IMR-90 (cell line): ENCODE results near the gene FAT1. TPM values are rescaled to one million over a fixed set of nuclear protein-coding genes. Genes with fewer than 3 reads are reported as not detected.

Experiments
- ATAC-seq: fragments of 200-7000 bp; cut with Tn5 transposase; 2 replicates; pipeline ENCODE4 v1.9.1; 2020; ENCODE audit warnings: low read depth, mild to moderate bottlenecking, moderate library complexity
- BruUV-seq: library from RNA; stranded (reverse); fragments of 400-500 nt; replicated peaks from 2 replicates; lab custom pipeline; 2021; lab: Mats Ljungman, UMichigan
- CTCF ChIA-PET: fragments of 300-600 bp; formaldehyde crosslinking; extraction: SDS; loops from one replicate; lab custom pipeline; 2021; ENCODE audit warnings: antibody characterized with exemption; lab: Yijun Ruan, JAX
- POLR2A ChIA-PET: fragments of 300-600 bp; sonication (Branson Sonifier 250); formaldehyde crosslinking; loops from one replicate; lab custom pipeline; 2022; ENCODE audit warnings: antibody characterized with exemption; ENCODE audit not compliant: unreplicated experiment; lab: Charles Lee
- DNase-seq: peaks from one replicate; pipeline ENCODE4 v3.0.0; 2013
- H2AFZ ChIP-seq: replicated peaks from 2 replicates; pipeline ENCODE3; 2013; ENCODE audit warnings: low read length, mild to moderate bottlenecking; ENCODE audit not compliant: poor library complexity
- H2AK5ac ChIP-seq: 2 replicates; pipeline ENCODE4 v1.6.1; 2013; ENCODE audit warnings: low read depth, low read length, inconsistent platforms
- H2AK9ac ChIP-seq: replicated peaks from 2 replicates; pipeline ENCODE3; 2013; ENCODE audit warnings: mild to moderate bottlenecking, low read depth, low read length, moderate library complexity; ENCODE audit not compliant: poor library complexity
- H2BK120ac ChIP-seq: 2 replicates; pipeline ENCODE4 v1.6.1; 2013; ENCODE audit warnings: low read depth, low read length, inconsistent platforms
- H2BK15ac ChIP-seq: 3 replicates; pipeline ENCODE4 v1.6.1; 2013; ENCODE audit warnings: low read depth, low read length, inconsistent platforms
- H2BK20ac ChIP-seq: 2 replicates; pipeline ENCODE4 v1.6.1; 2013; ENCODE audit warnings: low read depth, mild to moderate bottlenecking, inconsistent platforms, low read length, moderate library complexity
- H2BK5ac ChIP-seq: 2 replicates; pipeline ENCODE4 v1.6.1; 2013; ENCODE audit warnings: mild to moderate bottlenecking, low read depth, low read length, inconsistent platforms; ENCODE audit not compliant: poor library complexity, severe bottlenecking
- H3K14ac ChIP-seq: replicated peaks from 2 replicates; pipeline ENCODE4 v1.6.1; 2013; ENCODE audit warnings: low read depth, low read length, inconsistent platforms
- H3K18ac ChIP-seq: 2 replicates; pipeline ENCODE4 v1.6.1; 2013; ENCODE audit warnings: low read depth, low read length, control low read depth
- H3K23ac ChIP-seq: 2 replicates; pipeline ENCODE4 v1.6.1; 2013; ENCODE audit warnings: low read depth, low read length, inconsistent platforms
- H3K27ac ChIP-seq: 2 replicates; pipeline ENCODE4 v1.5.1; 2013; ENCODE audit warnings: mild to moderate bottlenecking, control low read depth, low read length; ENCODE audit not compliant: insufficient read depth
- H3K27me3 ChIP-seq: 2 replicates; pipeline ENCODE4 v1.6.1; 2013; ENCODE audit warnings: low read length; ENCODE audit not compliant: control insufficient read depth, insufficient read depth
- H3K36me3 ChIP-seq: 2 replicates; pipeline ENCODE4 v1.6.1; 2013; ENCODE audit warnings: low read length, mixed read lengths; ENCODE audit not compliant: control insufficient read depth, insufficient read depth
- H3K4ac ChIP-seq: 2 replicates; pipeline ENCODE4 v1.6.1; 2013; ENCODE audit warnings: low read depth, low read length, inconsistent platforms
- H3K4me1 ChIP-seq: 2 replicates; pipeline ENCODE4 v1.6.1; 2013; ENCODE audit warnings: low read length, mixed read lengths; ENCODE audit not compliant: control insufficient read depth, insufficient read depth
- H3K4me2 ChIP-seq: 2 replicates; pipeline ENCODE4 v1.6.1; 2013; ENCODE audit warnings: low read depth, mild to moderate bottlenecking, control low read depth, low read length, moderate library complexity
- H3K4me3 ChIP-seq: 2 replicates; pipeline ENCODE4 v1.5.1; 2013; ENCODE audit warnings: low read depth, mild to moderate bottlenecking, control low read depth, low read length, moderate library complexity; ENCODE audit not compliant: insufficient read depth
- H3K56ac ChIP-seq: 2 replicates; pipeline ENCODE4 v1.6.1; 2013; ENCODE audit warnings: low read length, inconsistent platforms; ENCODE audit not compliant: insufficient read depth; ENCODE audit errors: extremely low read depth
- H3K79me1 ChIP-seq, 2 experiments: 2 replicates each; pipeline ENCODE4 v1.6.1; 2013; ENCODE audit warnings: low read length in 2 of 2, inconsistent platforms in 1 of 2, low read depth in 1 of 2
- H3K9ac ChIP-seq: 2 replicates; pipeline ENCODE4 v1.6.1; 2013; ENCODE audit warnings: low read depth, low read length, control low read depth
- H3K9me1 ChIP-seq: 2 replicates; pipeline ENCODE4 v1.6.1; 2013; ENCODE audit warnings: low read length, inconsistent platforms; ENCODE audit not compliant: insufficient read depth
- H3K9me3 ChIP-seq: 2 replicates; pipeline ENCODE4 v1.6.1; 2013; ENCODE audit warnings: low read length; ENCODE audit not compliant: control insufficient read depth, insufficient read depth
- H4K20me1 ChIP-seq: 2 replicates; pipeline ENCODE4 v1.6.1; 2013; ENCODE audit warnings: low read length, inconsistent platforms; ENCODE audit not compliant: insufficient read depth
- H4K5ac ChIP-seq: 2 replicates; pipeline ENCODE4 v1.6.1; 2013; ENCODE audit warnings: mild to moderate bottlenecking, low read depth, low read length, control low read depth
- H4K8ac ChIP-seq, 2 experiments: 2 replicates each; pipeline ENCODE4 v1.6.1; 2013; ENCODE audit warnings: low read depth in 2 of 2, low read length in 2 of 2, control low read depth in 1 of 2, inconsistent platforms in 1 of 2
- H4K91ac ChIP-seq: 2 replicates; pipeline ENCODE4 v1.6.1; 2013; ENCODE audit warnings: low read depth, low read length, inconsistent platforms; ENCODE audit not compliant: insufficient read depth
- FOS ChIP-seq: fragments of 150-350 bp; IDR thresholded peaks from 2 replicates; pipeline ENCODE4 v1.6.1; 2016; ENCODE audit warnings: low read depth, low read length
- MAFK ChIP-seq: IDR thresholded peaks from 2 replicates; pipeline ENCODE4 v1.6.1; 2012; ENCODE audit warnings: low read depth, low read length, improper control_type of control experiment
- NFE2L2 ChIP-seq: fragments of 150-350 bp; IDR thresholded peaks from 2 replicates; pipeline ENCODE4 v1.6.1; 2016; ENCODE audit warnings: low read depth, mild to moderate bottlenecking, low read length
- POLR2A ChIP-seq: IDR thresholded peaks from 2 replicates; pipeline ENCODE4 v1.6.1; 2012; ENCODE audit warnings: mild to moderate bottlenecking, low read depth, low read length
- RFX5 ChIP-seq: IDR thresholded peaks from 2 replicates; pipeline ENCODE4 v1.8.0; 2012; ENCODE audit warnings: low read depth, mild to moderate bottlenecking, low read length, moderate library complexity
- SMC3 ChIP-seq: fragments of 150-350 bp; IDR thresholded peaks from 2 replicates; pipeline ENCODE4 v1.6.1; 2016; ENCODE audit warnings: low read depth, mild to moderate bottlenecking, antibody characterized with exemption, low read length, moderate library complexity
- WGBS, 2 experiments: methylation state at CpG; one replicate each; pipeline versions ENCODE4 v1.1.5 to v1.1.7; 2013; ENCODE audit warnings: missing lambda C conversion rate in 2 of 2; ENCODE audit not compliant: insufficient read length in 1 of 2; ENCODE audit errors: extremely low coverage in 2 of 2; 5-methylcytosine and 5-hydroxymethylcytosine counted together
- dilution Hi-C: fragments of 300-500 bp; cut with HindIII; formaldehyde crosslinking; loops from one replicate; pipeline ENCODE4 v1.14.3; 2018; ENCODE audit warnings: low sequenced_read_pairs; ENCODE audit not compliant: unreplicated experiment
- in situ Hi-C: fragments of 300-500 bp; cut with MboI; formaldehyde crosslinking; loops from 3 replicates; pipeline ENCODE4 v1.14.3; 2019; ENCODE audit warnings: low sequenced_read_pairs, inconsistent platforms, mixed read lengths
- intact Hi-C: fragments of 100-400 bp; cut with micrococcal nuclease; formaldehyde crosslinking; loops from 2 replicates; pipeline ENCODE4 v1.10.0; 2022
- polyA plus RNA-seq, 3 experiments: library from polyadenylated mRNA; depleted of rRNA; stranded (reverse); fragments of >200 nt; gene quantifications; 2 replicates each; pipeline ENCODE4 v1.2.3, GENCODE V29; 2012; ENCODE audit warnings: low replicate concordance in 1 of 3
- total RNA-seq: library from RNA; depleted of rRNA; stranded (reverse); fragments of >200 nt; gene quantifications from 2 replicates; pipeline ENCODE4 v1.2.3, GENCODE V29; 2012
- TF ChIP-seq, protein P1 (sequence below): conservative IDR thresholded peaks from 2 replicates; pipeline ENCODE4 v1.5.1; 2012; ENCODE audit warnings: mild to moderate bottlenecking, low read depth, low read length, improper control_type of control experiment
- TF ChIP-seq, protein P2 (sequence below): fragments of 150-350 bp; IDR thresholded peaks from 2 replicates; pipeline ENCODE4 v1.6.1; 2016; ENCODE audit warnings: low read depth, mild to moderate bottlenecking, low read length, moderate library complexity, borderline replicate concordance
- TF ChIP-seq, protein P3 (sequence below): fragments of 150-350 bp; IDR thresholded peaks from 2 replicates; pipeline ENCODE4 v1.6.1; 2017; ENCODE audit warnings: mild to moderate bottlenecking, antibody characterized with exemption, low read length, low read depth

FAT1 gene
- total and polyA plus RNA-seq, 2 of the 4 experiments (the other 2 are of a cell fraction): 156 to 519 TPM

DNA sequence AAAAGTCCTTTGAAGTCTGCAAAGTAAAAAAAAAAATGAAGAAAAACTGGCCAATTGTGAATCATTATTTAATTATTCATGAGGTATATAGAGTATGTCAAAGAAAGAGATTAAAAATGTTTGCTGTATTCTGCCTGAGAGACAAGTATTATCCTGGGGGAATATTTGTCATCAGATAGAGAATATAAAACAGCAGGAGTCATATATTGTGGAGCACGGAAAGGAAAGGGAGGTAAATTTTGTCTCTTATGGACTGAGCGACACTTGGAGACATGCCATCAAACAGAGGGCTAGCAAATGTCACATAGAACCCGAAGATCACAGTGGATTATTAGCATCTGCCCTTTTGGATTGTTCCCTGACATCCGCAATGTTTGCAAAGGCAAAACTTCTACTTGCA is 39.2 kb upstream of the FAT1 start:
- Histone ChIP-seq H4K20me1 (no peaks in the 10 kb centered on the region), H4K91ac (no peak overlapping the region), H3K4me3 (no peak overlapping the region), H2AK9ac (no peak overlapping the region), H3K27ac (no peak overlapping the region), H2BK15ac (no peak overlapping the region), H2BK120ac (no peak overlapping the region), H3K14ac (no peak overlapping the region), H4K5ac (no peak overlapping the region), H3K36me3 (no peaks in the 10 kb centered on the region), H3K9ac (no peak overlapping the region), H4K8ac (no peak overlapping the region), H2BK5ac (no peak overlapping the region), H3K18ac (no peak overlapping the region), H3K9me3 (no peaks in the 10 kb centered on the region), H2AK5ac (no peak overlapping the region), H2BK20ac (no peak overlapping the region), H3K27me3 (no peaks in the 10 kb centered on the region), H3K4me2 (no peak overlapping the region), H3K4ac (no peak overlapping the region), H2AFZ (no peak overlapping the region), H3K9me1 (no peaks in the 10 kb centered on the region; the same call in 1 of the 2 replicates), H3K79me1 (no peaks in the 10 kb centered on the region), H3K4me1 (peaks cover 10% of the 10 kb centered on the region), H3K56ac (no peak overlapping the region), H3K23ac (no peak overlapping the region)
- in situ Hi-C loops (no loop called here), dilution Hi-C loops (no loop called here), intact Hi-C loops (loop anchor here (5.0 kb wide), 1 partner anchor 1734 kb away; no protein-coding TSS in a partner anchor)
- WGBS, 2 experiments: 100% methylated on average over 1 of the region's 4 CpGs; no CpG with 5 or more reads in 1 of the 2 experiments
- DNase-seq (no peak), ATAC-seq (no peak)
- ChIA-PET POLR2A (no interaction called here), CTCF (no interaction called here)
- TF ChIP-seq, protein P1, sequence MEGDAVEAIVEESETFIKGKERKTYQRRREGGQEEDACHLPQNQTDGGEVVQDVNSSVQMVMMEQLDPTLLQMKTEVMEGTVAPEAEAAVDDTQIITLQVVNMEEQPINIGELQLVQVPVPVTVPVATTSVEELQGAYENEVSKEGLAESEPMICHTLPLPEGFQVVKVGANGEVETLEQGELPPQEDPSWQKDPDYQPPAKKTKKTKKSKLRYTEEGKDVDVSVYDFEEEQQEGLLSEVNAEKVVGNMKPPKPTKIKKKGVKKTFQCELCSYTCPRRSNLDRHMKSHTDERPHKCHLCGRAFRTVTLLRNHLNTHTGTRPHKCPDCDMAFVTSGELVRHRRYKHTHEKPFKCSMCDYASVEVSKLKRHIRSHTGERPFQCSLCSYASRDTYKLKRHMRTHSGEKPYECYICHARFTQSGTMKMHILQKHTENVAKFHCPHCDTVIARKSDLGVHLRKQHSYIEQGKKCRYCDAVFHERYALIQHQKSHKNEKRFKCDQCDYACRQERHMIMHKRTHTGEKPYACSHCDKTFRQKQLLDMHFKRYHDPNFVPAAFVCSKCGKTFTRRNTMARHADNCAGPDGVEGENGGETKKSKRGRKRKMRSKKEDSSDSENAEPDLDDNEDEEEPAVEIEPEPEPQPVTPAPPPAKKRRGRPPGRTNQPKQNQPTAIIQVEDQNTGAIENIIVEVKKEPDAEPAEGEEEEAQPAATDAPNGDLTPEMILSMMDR: no peak
- TF ChIP-seq NFE2L2 (no peak), POLR2A (no peak), MAFK (no peak), RFX5 (no peak), SMC3 (no peak), FOS (no peak)
- TF ChIP-seq, protein P2, sequence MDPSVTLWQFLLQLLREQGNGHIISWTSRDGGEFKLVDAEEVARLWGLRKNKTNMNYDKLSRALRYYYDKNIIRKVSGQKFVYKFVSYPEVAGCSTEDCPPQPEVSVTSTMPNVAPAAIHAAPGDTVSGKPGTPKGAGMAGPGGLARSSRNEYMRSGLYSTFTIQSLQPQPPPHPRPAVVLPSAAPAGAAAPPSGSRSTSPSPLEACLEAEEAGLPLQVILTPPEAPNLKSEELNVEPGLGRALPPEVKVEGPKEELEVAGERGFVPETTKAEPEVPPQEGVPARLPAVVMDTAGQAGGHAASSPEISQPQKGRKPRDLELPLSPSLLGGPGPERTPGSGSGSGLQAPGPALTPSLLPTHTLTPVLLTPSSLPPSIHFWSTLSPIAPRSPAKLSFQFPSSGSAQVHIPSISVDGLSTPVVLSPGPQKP: no peak
- TF ChIP-seq, protein P3, sequence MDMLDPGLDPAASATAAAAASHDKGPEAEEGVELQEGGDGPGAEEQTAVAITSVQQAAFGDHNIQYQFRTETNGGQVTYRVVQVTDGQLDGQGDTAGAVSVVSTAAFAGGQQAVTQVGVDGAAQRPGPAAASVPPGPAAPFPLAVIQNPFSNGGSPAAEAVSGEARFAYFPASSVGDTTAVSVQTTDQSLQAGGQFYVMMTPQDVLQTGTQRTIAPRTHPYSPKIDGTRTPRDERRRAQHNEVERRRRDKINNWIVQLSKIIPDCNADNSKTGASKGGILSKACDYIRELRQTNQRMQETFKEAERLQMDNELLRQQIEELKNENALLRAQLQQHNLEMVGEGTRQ: no peak
- no TSS peak for BruUV-seq
